Esophagus muscularis mucosa (tissue), 2 donors: ENCODE results near the gene SPTBN1.
A peak's percentile ranks its signal among the peaks of the same experiment; 100 is the strongest.

Experiments
- POLR2A ChIP-seq: fragments of 450-650 bp; IDR thresholded peaks from one replicate; pipeline ENCODE4 v1.6.1; 2017; ENCODE audit warnings: antibody characterized with exemption, moderate library complexity, mild to moderate bottlenecking, low read depth
- POLR2AphosphoS5 ChIP-seq, 2 donors: sonication (generic); formaldehyde crosslinking; IDR thresholded peaks; one replicate each; pipeline ENCODE4 v1.6.1; 2017; ENCODE audit warnings: antibody characterized with exemption in 2 of 2

- TF ChIP-seq POLR2A (no peak), POLR2AphosphoS5 (IDR thresholded peaks at IDR 0.05) (peak in 1 of 2 donors; percentile 53)
Measured at GRCh38 chr2:54461261-54461660, 5.1 kb downstream of the SPTBN1 start.
